ENCODE data around the gene ZBED5.
"Not testable (repeated sequence)": the region's sequence is repeated elsewhere in the genome, so short reads cannot be mapped to it uniquely, and the experiment has no call there.

ZBED5 gene

GRCh38 chr11:10836884-10837283 is 21.0 kb downstream of the ZBED5 start:
- not testable (repeated sequence) for DNase-seq

- no peak for DNase-seq
These were observed 28.7 kb downstream of the ZBED5 start for GRCh38 chr11:10829139-10829538.

- no peak for DNase-seq
These were observed 29.5 kb downstream of the ZBED5 start for GRCh38 chr11:10828402-10828801.

GRCh38 chr11:10824888-10825287 is 33.0 kb downstream of the ZBED5 start:
- DNase-seq = no peak

- DNase-seq = no peak
These were observed 34.7 kb downstream of the ZBED5 start for GRCh38 chr11:10823152-10823579.

GRCh38 chr11:10822491-10822890 is 35.4 kb downstream of the ZBED5 start:
- DNase-seq = not testable (repeated sequence)

GRCh38 chr11:10818594-10818993 is 39.3 kb downstream of the ZBED5 start:
- DNase-seq = no peak

- no peak for DNase-seq
These were observed 43.9 kb downstream of the ZBED5 start for GRCh38 chr11:10813945-10814344.

- no peak for DNase-seq
These were observed 48.3 kb downstream of the ZBED5 start for GRCh38 chr11:10809373-10810160.

GRCh38 chr11:10808553-10809372 is 49.1 kb downstream of the ZBED5 start, which contains the start of gene EIF4G2:
EIF4G2 (minus strand) TSS chr11:10808926.
- peak; percentile 95 for DNase-seq

- no peak for DNase-seq
These were observed 49.7 kb downstream of the ZBED5 start for GRCh38 chr11:10808235-10808552.

GRCh38 chr11:10807493-10808234 is 50.2 kb downstream of the ZBED5 start:
- DNase-seq = no peak

GRCh38 chr11:10806206-10806605 is 51.6 kb downstream of the ZBED5 start:
- no peak for DNase-seq

- DNase-seq = no peak
These were observed 52.1 kb downstream of the ZBED5 start for GRCh38 chr11:10805741-10806140.

- DNase-seq = no peak
These were observed 54.2 kb downstream of the ZBED5 start for GRCh38 chr11:10803676-10804075.

Data from NCI-H1436 treated with DMSO at 0.1 percent for 48 hours (cell line).